ENCODE results near the gene SRP68.

Gene SRP68

GRCh38 chr17:76007131-76007849 lies 65.0 kb downstream of the SRP68 start:
- Histone ChIP-seq H3K36me3 (ENCODE audit: insufficient read depth, low read depth, low read length) (0 out of 2 replicates have a peak, but pooled peaks cover 5% of the 10 kb centered on the region), H3K4me3 (ENCODE audit: low read length) (no peak overlapping the region), H3K27ac (ENCODE audit: low read length) (no peak overlapping the region), H3K9me3 (ENCODE audit: insufficient read depth, low read depth, low read length) (no peaks in the 10 kb centered on the region), H3K27me3 (ENCODE audit: insufficient read depth, low read length) (no peaks in the 10 kb centered on the region), H3K4me1 (ENCODE audit: insufficient read depth, low read length) (no peaks in the 10 kb centered on the region), H3K9ac (ENCODE audit: low read depth, low read length) (no peak overlapping the region)

- H3K27ac ChIP-seq (ENCODE audit: low read length), result no peak overlapping the region
- H3K36me3 ChIP-seq (ENCODE audit: insufficient read depth, low read depth, low read length), result 0 out of 2 replicates have a peak, but pooled peaks cover 5% of the 10 kb centered on the region
- H3K4me1 ChIP-seq (ENCODE audit: insufficient read depth, low read length), result no peaks in the 10 kb centered on the region
- no peaks in the 10 kb centered on the region for H3K27me3 ChIP-seq (ENCODE audit: insufficient read depth, low read length)
- H3K9me3 ChIP-seq (ENCODE audit: insufficient read depth, low read depth, low read length), result no peaks in the 10 kb centered on the region
- no peak overlapping the region for H3K9ac ChIP-seq (ENCODE audit: low read depth, low read length)
- H3K4me3 ChIP-seq (ENCODE audit: low read length), result no peak overlapping the region
Measured at GRCh38 chr17:76005263-76006149, 66.8 kb downstream of the SRP68 start.

DNA sequence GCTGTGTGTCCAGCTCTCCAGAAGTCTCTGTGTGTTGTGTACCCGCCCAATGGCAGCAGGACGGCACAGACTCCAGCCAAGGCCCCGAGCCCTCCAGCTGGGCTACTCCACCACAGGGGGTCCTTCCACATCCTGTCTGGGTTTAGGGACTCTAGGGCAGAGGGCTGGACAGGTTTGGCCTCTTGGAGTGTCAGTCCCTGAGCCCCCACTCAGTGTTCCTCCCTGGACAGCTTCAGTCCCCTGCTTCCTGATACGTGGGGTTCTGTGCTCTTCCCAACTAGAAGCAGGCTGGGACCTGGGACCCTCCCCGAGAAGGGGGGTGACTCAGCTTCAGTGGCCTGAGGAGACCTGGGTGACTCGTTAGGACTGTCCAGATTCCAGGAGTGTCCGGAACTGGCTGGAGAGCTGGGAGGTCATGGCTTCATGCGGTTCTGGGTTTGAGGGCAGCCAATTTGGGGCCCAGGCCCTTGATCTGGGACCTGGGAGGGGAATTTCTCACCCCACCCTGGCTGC lies 67.5 kb downstream of the SRP68 start:
- 0 out of 2 replicates have a peak, but pooled peaks cover 5% of the 10 kb centered on the region for H3K36me3 ChIP-seq (ENCODE audit: insufficient read depth, low read depth, low read length)
- H3K9me3 ChIP-seq (ENCODE audit: insufficient read depth, low read depth, low read length), result no peaks in the 10 kb centered on the region

DNA sequence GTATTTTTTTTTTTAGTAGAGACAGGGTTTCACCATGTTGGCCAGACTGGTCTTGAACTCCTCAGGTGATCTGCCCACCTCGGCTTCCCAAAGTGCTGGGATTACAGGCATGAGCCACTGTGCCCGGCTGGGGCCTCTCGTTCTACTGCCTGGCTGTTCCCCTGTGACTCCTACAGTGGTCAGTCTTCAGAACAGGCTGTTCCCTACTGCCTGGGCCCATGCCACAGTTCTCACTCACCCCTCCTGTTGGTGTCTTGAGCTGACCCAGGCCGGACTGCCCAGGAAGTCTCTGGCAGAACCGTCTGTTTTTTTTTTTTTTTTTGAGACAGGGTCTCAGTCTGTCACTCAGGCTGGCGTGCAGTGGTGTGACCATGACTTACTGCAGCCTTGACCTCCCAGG lies 68.4 kb downstream of the SRP68 start:
- Histone ChIP-seq H3K4me3 (ENCODE audit: low read length) (no peak overlapping the region), H3K9me3 (ENCODE audit: insufficient read depth, low read depth, low read length) (no peaks in the 10 kb centered on the region), H3K9ac (ENCODE audit: low read depth, low read length) (no peak overlapping the region), H3K36me3 (ENCODE audit: insufficient read depth, low read depth, low read length) (0 out of 2 replicates have a peak, but pooled peaks cover 5% of the 10 kb centered on the region), H3K27ac (ENCODE audit: low read length) (no peak overlapping the region), H3K4me1 (ENCODE audit: insufficient read depth, low read length) (no peaks in the 10 kb centered on the region), H3K27me3 (ENCODE audit: insufficient read depth, low read length) (no peaks in the 10 kb centered on the region)

More for the DNA sequence above, 67.5 kb downstream of the SRP68 start:
- Histone ChIP-seq H3K4me1 (ENCODE audit: insufficient read depth, low read length) (no peaks in the 10 kb centered on the region), H3K27me3 (ENCODE audit: insufficient read depth, low read length) (no peaks in the 10 kb centered on the region), H3K9ac (ENCODE audit: low read depth, low read length) (no peak overlapping the region), H3K4me3 (ENCODE audit: low read length) (no peak overlapping the region), H3K27ac (ENCODE audit: low read length) (no peak overlapping the region)

- Histone ChIP-seq H3K9ac (ENCODE audit: low read depth, low read length) (no peak overlapping the region), H3K36me3 (ENCODE audit: insufficient read depth, low read depth, low read length) (0 out of 2 replicates have a peak, but pooled peaks cover 5% of the 10 kb centered on the region), H3K9me3 (ENCODE audit: insufficient read depth, low read depth, low read length) (no peaks in the 10 kb centered on the region), H3K4me1 (ENCODE audit: insufficient read depth, low read length) (no peaks in the 10 kb centered on the region), H3K4me3 (ENCODE audit: low read length) (no peak overlapping the region), H3K27me3 (ENCODE audit: insufficient read depth, low read length) (no peaks in the 10 kb centered on the region), H3K27ac (ENCODE audit: low read length) (no peak overlapping the region)
Measured at GRCh38 chr17:76002100-76002499, 70.2 kb downstream of the SRP68 start.

- Histone ChIP-seq H3K9me3 (ENCODE audit: insufficient read depth, low read depth, low read length) (no peaks in the 10 kb centered on the region), H3K4me3 (ENCODE audit: low read length) (no peak within 1 kb of the TSS), H3K27ac (ENCODE audit: low read length) (no peak within 1 kb of the TSS), H3K4me1 (ENCODE audit: insufficient read depth, low read length) (no peaks in the 10 kb centered on the region), H3K36me3 (ENCODE audit: insufficient read depth, low read depth, low read length) (0 out of 2 replicates have a peak, but pooled peaks cover 5% of the 10 kb centered on the region), H3K27me3 (ENCODE audit: insufficient read depth, low read length) (no peaks in the 10 kb centered on the region), H3K9ac (ENCODE audit: low read depth, low read length) (no peak within 1 kb of the TSS)
Measured at GRCh38 chr17:76000755-76001521, 71.4 kb downstream of the SRP68 start, which contains the start of gene CDK3. TSS of gene CDK3 (plus strand) at chr17:76000855. CDS start at chr17:76001426, 571 bp downstream.

DNA sequence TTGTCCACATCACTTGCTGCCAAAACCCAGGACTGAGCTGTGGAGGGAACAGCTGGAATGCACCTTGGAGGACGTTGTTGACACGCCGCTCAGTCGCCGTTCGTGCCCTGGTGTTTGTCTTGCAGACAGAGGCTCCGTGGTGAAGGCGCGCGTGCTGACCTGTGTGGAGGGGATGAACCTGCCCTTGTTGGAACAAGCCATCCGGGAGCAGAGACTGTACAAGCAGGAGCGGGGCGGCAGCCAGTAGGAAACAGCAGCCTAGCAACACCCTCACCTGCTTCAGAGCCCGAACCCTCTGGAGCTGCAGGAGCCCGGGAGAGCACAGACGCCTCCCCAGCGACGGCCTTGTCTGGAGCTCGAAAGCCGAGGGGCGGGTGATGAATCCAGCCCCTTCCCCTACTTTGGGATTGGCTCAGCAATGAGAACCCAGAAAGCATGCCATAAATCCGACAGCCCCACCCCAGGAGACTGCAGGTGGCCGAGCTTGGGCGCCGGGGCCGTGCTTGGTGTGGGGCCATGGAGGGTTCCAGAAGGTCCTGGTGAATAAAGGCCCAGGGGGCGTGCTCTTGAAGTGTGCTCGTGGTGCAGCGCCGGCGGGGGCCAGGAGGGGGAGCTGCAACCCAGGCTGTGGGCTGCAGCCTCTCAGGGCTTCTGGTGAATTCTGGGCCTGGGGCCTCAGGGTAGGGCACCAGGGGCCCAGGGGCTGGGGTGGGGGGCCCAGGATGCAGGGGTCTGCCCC lies 72.1 kb downstream of the SRP68 start:
- 0 out of 2 replicates have a peak, but pooled peaks cover 12% of the 10 kb centered on the region for H3K36me3 ChIP-seq (ENCODE audit: insufficient read depth, low read depth, low read length)
- H3K27me3 ChIP-seq (ENCODE audit: insufficient read depth, low read length), result no peaks in the 10 kb centered on the region
- no peak overlapping the region for H3K9ac ChIP-seq (ENCODE audit: low read depth, low read length)
- H3K4me1 ChIP-seq (ENCODE audit: insufficient read depth, low read length), result no peaks in the 10 kb centered on the region
- no peak overlapping the region for H3K27ac ChIP-seq (ENCODE audit: low read length)
- no peak overlapping the region for H3K4me3 ChIP-seq (ENCODE audit: low read length)
- H3K9me3 ChIP-seq (ENCODE audit: insufficient read depth, low read depth, low read length), result no peaks in the 10 kb centered on the region

DNA sequence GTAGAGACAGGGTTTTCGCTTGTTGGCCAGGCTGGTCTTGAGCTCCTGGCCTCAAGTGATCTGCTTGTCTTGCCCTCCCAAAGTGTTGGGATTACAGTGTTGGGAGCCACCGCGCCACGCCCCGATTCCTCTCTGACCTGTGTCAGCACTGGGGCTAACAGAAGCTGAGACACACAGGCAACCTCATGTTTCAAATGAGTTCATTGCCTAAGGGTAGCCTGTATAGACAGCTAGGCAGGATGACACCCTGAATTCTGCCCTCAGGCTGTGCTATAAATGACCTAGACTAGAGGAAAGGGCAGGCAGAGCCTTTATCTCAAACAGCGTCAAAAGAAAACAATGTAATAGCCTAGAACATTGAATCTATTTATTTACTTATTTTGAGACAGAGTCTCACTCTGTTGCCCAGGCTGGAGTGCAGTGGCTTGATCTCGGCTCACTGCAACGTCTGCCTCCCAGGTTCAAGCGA lies 74.0 kb downstream of the SRP68 start:
- no peak overlapping the region for H3K4me3 ChIP-seq (ENCODE audit: low read length)
- H3K9me3 ChIP-seq (ENCODE audit: insufficient read depth, low read depth, low read length), result no peaks in the 10 kb centered on the region
- H3K27ac ChIP-seq (ENCODE audit: low read length), result no peak overlapping the region
- no peak overlapping the region for H3K9ac ChIP-seq (ENCODE audit: low read depth, low read length)
- H3K4me1 ChIP-seq (ENCODE audit: insufficient read depth, low read length), result no peaks in the 10 kb centered on the region
- H3K27me3 ChIP-seq (ENCODE audit: insufficient read depth, low read length), result no peaks in the 10 kb centered on the region
- H3K36me3 ChIP-seq (ENCODE audit: insufficient read depth, low read depth, low read length), result 0 out of 2 replicates have a peak, but pooled peaks cover 16% of the 10 kb centered on the region

- peaks cover 14% of the 10 kb centered on the region for H3K36me3 ChIP-seq (ENCODE audit: insufficient read depth, low read depth, low read length)
- H3K27ac ChIP-seq (ENCODE audit: low read length), result no peak overlapping the region
- H3K4me1 ChIP-seq (ENCODE audit: insufficient read depth, low read length), result no peaks in the 10 kb centered on the region
- no peak overlapping the region for H3K4me3 ChIP-seq (ENCODE audit: low read length)
- H3K9ac ChIP-seq (ENCODE audit: low read depth, low read length), result no peak overlapping the region
- no peaks in the 10 kb centered on the region for H3K27me3 ChIP-seq (ENCODE audit: insufficient read depth, low read length)
- no peaks in the 10 kb centered on the region for H3K9me3 ChIP-seq (ENCODE audit: insufficient read depth, low read depth, low read length)
Measured at GRCh38 chr17:75996665-75997590, 75.4 kb downstream of the SRP68 start.

GRCh38 chr17:75995385-75995925 lies 76.9 kb downstream of the SRP68 start:
- Histone ChIP-seq H3K27me3 (ENCODE audit: insufficient read depth, low read length) (no peaks in the 10 kb centered on the region), H3K9ac (ENCODE audit: low read depth, low read length) (no peak overlapping the region), H3K9me3 (ENCODE audit: insufficient read depth, low read depth, low read length) (no peaks in the 10 kb centered on the region), H3K4me1 (ENCODE audit: insufficient read depth, low read length) (no peaks in the 10 kb centered on the region), H3K36me3 (ENCODE audit: insufficient read depth, low read depth, low read length) (peaks cover 24% of the 10 kb centered on the region), H3K4me3 (ENCODE audit: low read length) (no peak overlapping the region), H3K27ac (ENCODE audit: low read length) (no peak overlapping the region)
